Body of pancreas (tissue), 4 donors: ENCODE measurements around the gene MLLT10. TPM values are rescaled to one million over a fixed set of nuclear protein-coding genes. Genes with fewer than 3 reads are reported as not detected.
"Not testable (repeated sequence)": the region's sequence is repeated elsewhere in the genome, so short reads cannot be mapped to it uniquely, and the experiment has no call there.

Experiments
- ATAC-seq: fragments of 150-250 bp; one replicate; pipeline ENCODE4 v1.9.1; 2016
- DNase-seq, 4 donors: peaks; one replicate each; pipeline ENCODE4 v3.0.0-alpha.2; 2019
- H3K27ac ChIP-seq, 4 donors: fragments of 200-600 bp; sonication (generic); 1 replicate in 3 of 4; 2 replicates in 1 of 4; pipeline versions ENCODE4 v1.5.1 to v1.6.1; 2016 to 2019; ENCODE audit warnings: mild to moderate bottlenecking in 1 of 4, mixed read lengths in 1 of 4, moderate library complexity in 1 of 4
- H3K27me3 ChIP-seq, 2 donors: fragments of 200-600 bp; sonication (generic); one replicate each; pipeline ENCODE4 v1.6.0; 2016; ENCODE audit warnings: mild to moderate bottlenecking in 1 of 2
- H3K36me3 ChIP-seq, 2 donors: fragments of 200-600 bp; sonication (generic); replicated peaks in 1 of 2; 2 replicates each; pipeline ENCODE4 v1.5.1; 2016; ENCODE audit warnings: low read depth in 2 of 2; ENCODE audit not compliant: insufficient read depth in 1 of 2
- H3K4me1 ChIP-seq: fragments of 200-600 bp; sonication (generic); one replicate; pipeline ENCODE4 v1.6.0; 2016
- H3K4me3 ChIP-seq, 2 donors: fragments of 200-600 bp; sonication (generic); 1 replicate in 1 of 2; 2 replicates in 1 of 2; pipeline ENCODE4 v1.5.1; 2016 to 2019
- H3K9me3 ChIP-seq, 3 donors: fragments of 200-600 bp; sonication (generic); 1 replicate in 2 of 3; 2 replicates in 1 of 3; pipeline ENCODE4 v1.5.1; 2016
- CTCF ChIP-seq, 7 experiments: fragments of 450-650 bp in 4 of 7; fragments of 200-600 bp in 3 of 7; sonication (generic) in 3 of 7; IDR thresholded peaks; one replicate each; pipeline ENCODE4 v1.5.1; 2016 to 2019; ENCODE audit warnings: antibody characterized with exemption in 7 of 7
- POLR2A ChIP-seq, 3 donors: fragments of 450-650 bp; IDR thresholded peaks; one replicate each; pipeline ENCODE4 v1.6.1; 2016; ENCODE audit warnings: antibody characterized with exemption in 3 of 3, mild to moderate bottlenecking in 2 of 3
- WGBS, 2 donors: methylation state at CpG; one replicate each; pipeline ENCODE4 v1.1.5; 2017; 5-methylcytosine and 5-hydroxymethylcytosine counted together
- intact Hi-C: fragments of 100-400 bp; cut with DNase I; formaldehyde crosslinking; loops from one replicate; pipeline ENCODE4 v1.15.1; 2023
- total RNA-seq, 2 donors: library from RNA; depleted of rRNA; stranded (reverse); fragments of >200 nt; gene quantifications; one replicate each; pipeline ENCODE4 v1.1.0, GENCODE V29; 2016

MLLT10 gene
- total RNA-seq, 2 donors from 2014 or later = 23.7 to 30.1 TPM

DNA sequence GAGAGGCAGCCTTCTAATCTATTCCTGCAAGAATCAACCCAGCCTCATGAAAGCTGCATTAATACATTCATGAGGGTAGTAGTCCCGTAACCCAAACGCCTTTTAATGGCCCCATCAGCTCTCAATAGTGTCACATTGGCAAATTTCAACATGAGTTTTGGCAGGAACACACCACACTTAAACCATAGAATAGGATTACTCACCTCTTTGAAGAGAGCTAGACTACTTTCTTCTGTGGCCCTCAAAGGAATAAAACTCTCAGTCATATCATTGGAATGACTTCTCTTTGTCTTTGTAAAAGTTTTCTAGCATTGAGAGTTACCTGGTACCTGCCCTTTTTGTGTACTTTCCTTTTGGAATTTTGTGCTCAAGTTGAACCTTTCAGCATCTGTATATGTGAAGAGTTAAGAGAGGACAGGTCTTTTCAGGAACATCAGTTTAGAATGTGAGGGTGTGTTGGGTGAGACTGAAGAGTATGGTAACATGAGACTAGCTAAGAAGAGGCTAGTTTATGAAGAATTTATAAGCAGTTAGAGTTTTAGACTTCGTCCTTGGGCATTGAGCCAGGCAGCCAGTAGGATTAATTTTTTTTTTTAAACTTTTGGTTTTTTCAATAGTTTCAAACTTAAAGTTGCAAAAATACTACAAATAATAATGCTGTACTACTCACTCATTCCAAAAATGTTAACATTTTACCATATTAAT is 92.6 kb downstream of the MLLT10 start:
- intact Hi-C loops = no loop called here
- Histone ChIP-seq H3K36me3 (no peaks in the 10 kb centered on the region), H3K27ac (no peak overlapping the region), H3K27me3 (no peaks in the 10 kb centered on the region), H3K9me3 (no peaks in the 10 kb centered on the region), H3K4me1 (no peaks in the 10 kb centered on the region), H3K4me3 (no peak overlapping the region)
- DNase-seq (no peak), ATAC-seq (no peak)
- no peak for TF ChIP-seq POLR2A (IDR thresholded peaks at IDR 0.05)
- TF ChIP-seq CTCF (IDR thresholded peaks at IDR 0.05) = no peak
- 68 to 75% methylated on average over 3 of the region's 3 CpGs for whole genome bisulfite sequencing, 2 donors

GRCh38 chr10:21627331-21627730 is 93.3 kb downstream of the MLLT10 start:
- Histone ChIP-seq H3K4me3 (no peak overlapping the region), H3K36me3 (no peaks in the 10 kb centered on the region), H3K4me1 (no peaks in the 10 kb centered on the region), H3K9me3 (no peaks in the 10 kb centered on the region), H3K27ac (no peak overlapping the region), H3K27me3 (no peaks in the 10 kb centered on the region)
- no peak for DNase-seq
- intact Hi-C loops = no loop called here
- no peak for ATAC-seq
- TF ChIP-seq POLR2A (IDR thresholded peaks at IDR 0.05) (no peak), CTCF (IDR thresholded peaks at IDR 0.05) (no peak)

GRCh38 chr10:21628023-21628422 is 94.0 kb downstream of the MLLT10 start:
- Histone ChIP-seq H3K4me3 (no peak overlapping the region), H3K27ac (no peak overlapping the region), H3K4me1 (no peaks in the 10 kb centered on the region), H3K9me3 (no peaks in the 10 kb centered on the region), H3K36me3 (no peaks in the 10 kb centered on the region), H3K27me3 (no peaks in the 10 kb centered on the region)
- ATAC-seq (no peak), DNase-seq (no peak)
- no peak for TF ChIP-seq POLR2A (IDR thresholded peaks at IDR 0.05)
- TF ChIP-seq CTCF (IDR thresholded peaks at IDR 0.05) = no peak
- WGBS, 2 donors = 93 to 94% methylated on average over 2 of the region's 2 CpGs
- intact Hi-C loops = no loop called here

DNA sequence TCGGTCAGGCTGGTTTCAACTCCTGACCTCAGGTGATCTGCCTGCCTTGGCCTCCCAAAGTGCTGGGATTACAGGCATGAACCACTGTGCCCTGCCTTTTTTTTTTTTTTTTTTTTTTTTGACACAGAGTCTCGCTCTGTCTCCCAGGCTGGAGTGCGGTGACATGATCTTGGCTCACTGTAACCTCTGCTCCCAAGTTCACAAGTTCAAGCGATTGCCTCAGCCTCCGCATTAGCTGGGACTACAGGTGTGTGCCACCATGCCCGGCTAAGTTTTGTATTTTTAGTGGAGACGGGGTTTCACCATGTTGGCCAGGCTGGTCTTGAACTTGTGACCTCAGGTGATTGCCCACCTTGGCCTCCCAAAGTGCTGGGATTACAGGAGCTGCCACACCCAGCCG is 94.6 kb downstream of the MLLT10 start:
- H3K9me3 ChIP-seq, DNase-seq, H3K27ac ChIP-seq, H3K27me3 ChIP-seq, ATAC-seq, H3K4me3 ChIP-seq, intact Hi-C loops, H3K4me1 ChIP-seq, H3K36me3 ChIP-seq: not testable (repeated sequence)
- 97% methylated on average over 5 to 8 of the region's 8 CpGs for WGBS, 2 donors

DNA sequence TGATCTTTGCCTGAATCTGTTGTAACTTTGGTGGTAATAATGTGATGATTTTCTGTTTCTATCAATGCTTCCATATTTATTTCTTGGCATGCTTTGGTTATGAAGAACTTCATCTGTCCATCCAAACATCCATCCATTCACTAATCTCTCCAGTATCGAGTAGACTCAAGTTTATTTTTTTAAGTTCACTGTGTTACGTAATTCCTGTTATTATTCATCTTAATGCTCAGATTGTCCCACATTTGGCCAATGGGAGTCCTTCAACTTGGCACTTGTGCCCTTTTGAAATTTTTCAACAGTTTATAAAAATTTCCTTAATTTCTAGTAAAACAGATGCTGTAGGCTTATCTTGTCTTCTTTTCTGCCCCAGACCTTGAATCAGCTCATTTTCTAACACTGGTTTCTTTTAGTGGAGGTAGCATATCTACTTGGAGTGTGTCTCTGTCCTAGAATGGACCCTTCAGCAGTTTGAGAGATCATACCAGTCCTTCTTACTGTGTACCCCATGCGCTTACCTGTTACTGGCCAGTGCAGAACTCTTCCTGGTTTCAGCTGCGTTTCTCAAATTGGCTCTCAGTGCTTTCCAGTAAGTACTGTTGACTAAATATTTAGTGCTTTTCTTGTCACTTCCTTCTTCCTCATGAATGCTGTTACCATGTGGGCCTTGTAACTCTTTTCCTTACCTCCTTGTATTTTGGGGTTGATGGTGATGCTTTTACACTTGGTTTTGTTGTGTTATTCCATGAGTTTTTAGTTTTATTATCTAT is 100.8 kb downstream of the MLLT10 start:
- WGBS, 2 donors = 82 to 93% methylated on average over 4 of the region's 4 CpGs

More for the DNA sequence above, 100.8 kb downstream of the MLLT10 start:
- no peak for DNase-seq
- TF ChIP-seq CTCF (IDR thresholded peaks at IDR 0.05) (no peak), POLR2A (IDR thresholded peaks at IDR 0.05) (no peak)
- Histone ChIP-seq H3K9me3 (no peaks in the 10 kb centered on the region), H3K4me3 (no peak overlapping the region), H3K27ac (no peak overlapping the region), H3K27me3 (no peaks in the 10 kb centered on the region), H3K4me1 (no peaks in the 10 kb centered on the region), H3K36me3 (no peaks in the 10 kb centered on the region)
- intact Hi-C loops = no loop called here
- no peak for ATAC-seq
